ENCODE measurements around the gene LTN1.

DNA sequence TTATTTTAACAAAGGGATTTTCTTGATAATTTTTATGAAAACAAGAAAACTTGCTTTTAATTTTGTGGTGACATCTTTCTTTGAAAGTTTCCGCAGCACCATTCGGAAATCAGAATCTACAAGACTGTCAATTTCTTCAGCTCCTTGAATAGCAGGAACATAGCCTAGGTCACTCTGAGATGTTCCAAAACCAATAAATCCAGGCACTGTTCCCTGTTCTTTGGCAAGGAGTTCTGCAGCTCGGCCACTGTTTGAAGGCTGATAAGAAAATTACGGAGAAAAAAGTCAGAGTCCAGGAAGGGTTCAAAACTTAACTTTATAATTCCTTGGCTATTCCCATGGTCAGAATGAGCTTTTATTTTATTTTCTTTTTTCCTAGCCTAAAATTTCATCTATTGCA lies 6.0 kb downstream of the LTN1 start:
- TF ChIP-seq, protein P1, sequence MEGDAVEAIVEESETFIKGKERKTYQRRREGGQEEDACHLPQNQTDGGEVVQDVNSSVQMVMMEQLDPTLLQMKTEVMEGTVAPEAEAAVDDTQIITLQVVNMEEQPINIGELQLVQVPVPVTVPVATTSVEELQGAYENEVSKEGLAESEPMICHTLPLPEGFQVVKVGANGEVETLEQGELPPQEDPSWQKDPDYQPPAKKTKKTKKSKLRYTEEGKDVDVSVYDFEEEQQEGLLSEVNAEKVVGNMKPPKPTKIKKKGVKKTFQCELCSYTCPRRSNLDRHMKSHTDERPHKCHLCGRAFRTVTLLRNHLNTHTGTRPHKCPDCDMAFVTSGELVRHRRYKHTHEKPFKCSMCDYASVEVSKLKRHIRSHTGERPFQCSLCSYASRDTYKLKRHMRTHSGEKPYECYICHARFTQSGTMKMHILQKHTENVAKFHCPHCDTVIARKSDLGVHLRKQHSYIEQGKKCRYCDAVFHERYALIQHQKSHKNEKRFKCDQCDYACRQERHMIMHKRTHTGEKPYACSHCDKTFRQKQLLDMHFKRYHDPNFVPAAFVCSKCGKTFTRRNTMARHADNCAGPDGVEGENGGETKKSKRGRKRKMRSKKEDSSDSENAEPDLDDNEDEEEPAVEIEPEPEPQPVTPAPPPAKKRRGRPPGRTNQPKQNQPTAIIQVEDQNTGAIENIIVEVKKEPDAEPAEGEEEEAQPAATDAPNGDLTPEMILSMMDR (IDR thresholded peaks at IDR 0.05): no peak
- no peak for TF ChIP-seq HDAC2 (IDR thresholded peaks at IDR 0.05)

All from A549 (cell line).